HEK293 (cell line): ENCODE measurements around the gene ODAD3.

Experiments
- CTCF ChIA-PET: fragments of 350-600 bp; formaldehyde crosslinking; extraction: SDS; loops from one replicate; lab custom pipeline; 2021; ENCODE audit warnings: antibody characterized with exemption; lab: Yijun Ruan, JAX
- POLR2A ChIA-PET: fragments of 300-600 bp; formaldehyde crosslinking; extraction: SDS; loops from one replicate; lab custom pipeline; 2020; ENCODE audit warnings: antibody characterized with exemption, inconsistent platforms; lab: Yijun Ruan, JAX
- H3K27ac ChIP-seq: fragments of 200-500 bp; sonication (Bioruptor generic); 2 replicates; pipeline ENCODE4 v1.5.1; 2014; ENCODE audit warnings: low read depth, low read length, control low read depth, inconsistent platforms; ENCODE audit errors: extremely low read depth
- H3K36me3 ChIP-seq, 2 experiments: fragments of 200-500 bp in 1 of 2; sonication (Bioruptor generic) in 1 of 2; 1 replicate in 1 of 2; 2 replicates in 1 of 2; pipeline ENCODE4 v1.5.1; 2014 to 2017; ENCODE audit warnings: inconsistent platforms in 2 of 2, low read length in 2 of 2; ENCODE audit not compliant: control insufficient read depth in 2 of 2, insufficient read depth in 1 of 2
- H3K4me1 ChIP-seq: fragments of 200-500 bp; sonication (Bioruptor generic); 2 replicates; pipeline ENCODE4 v1.5.1; 2014; ENCODE audit warnings: mild to moderate bottlenecking, low read length, inconsistent platforms; ENCODE audit not compliant: control insufficient read depth, insufficient read depth
- H3K4me3 ChIP-seq: 2 replicates; pipeline ENCODE4 v1.5.1; 2011; ENCODE audit warnings: low read depth, mild to moderate bottlenecking, control low read depth, low read length, moderate library complexity
- H3K9me3 ChIP-seq: fragments of 200-500 bp; sonication (Bioruptor generic); 2 replicates; pipeline ENCODE4 v1.5.1; 2014; ENCODE audit warnings: low read depth, low read length, inconsistent platforms; ENCODE audit not compliant: control insufficient read depth, insufficient read depth
- BCL11A ChIP-seq: fragments of 450-650 bp; formaldehyde crosslinking; IDR thresholded peaks from 2 replicates; pipeline ENCODE4 v1.5.1; 2016; ENCODE audit warnings: low read depth, missing biosample characterization, missing genetic modification characterization
- BCL11B ChIP-seq: fragments of 450-650 bp; formaldehyde crosslinking; IDR thresholded peaks from 2 replicates; pipeline ENCODE4 v1.5.1; 2016; ENCODE audit warnings: low read depth, missing biosample characterization, missing genetic modification characterization
- GLI2 ChIP-seq: fragments of 450-650 bp; formaldehyde crosslinking; IDR thresholded peaks from 2 replicates; pipeline ENCODE4; 2017; ENCODE audit warnings: missing biosample characterization, missing genetic modification characterization, low read depth, borderline replicate concordance
- GLI4 ChIP-seq: fragments of 450-650 bp; formaldehyde crosslinking; IDR thresholded peaks from 2 replicates; pipeline ENCODE4 v1.5.1; 2016; ENCODE audit warnings: missing biosample characterization, missing genetic modification characterization
- HOXA7 ChIP-seq: sonication (generic); formaldehyde crosslinking; IDR thresholded peaks from 2 replicates; pipeline ENCODE4 v1.8.1; 2022; ENCODE audit warnings: missing genetic modification reagents, borderline replicate concordance
- KLF8 ChIP-seq: fragments of 450-650 bp; formaldehyde crosslinking; IDR thresholded peaks from 2 replicates; pipeline ENCODE4 v1.5.1; 2016; ENCODE audit warnings: missing biosample characterization, missing genetic modification characterization
- MZF1 ChIP-seq: fragments of 450-650 bp; formaldehyde crosslinking; IDR thresholded peaks from 2 replicates; pipeline ENCODE4 v1.5.1; 2017; ENCODE audit warnings: missing biosample characterization, missing genetic modification characterization, borderline replicate concordance
- ZBTB7A ChIP-seq: fragments of 450-650 bp; formaldehyde crosslinking; IDR thresholded peaks from 2 replicates; pipeline ENCODE4 v1.5.1; 2016; ENCODE audit warnings: low read depth, missing biosample characterization, missing genetic modification characterization
- ZNF133 ChIP-seq: fragments of 450-650 bp; formaldehyde crosslinking; IDR thresholded peaks from 2 replicates; pipeline ENCODE4 v1.5.1; 2016; ENCODE audit warnings: missing biosample characterization, missing genetic modification characterization
- ZNF175 ChIP-seq: fragments of 450-650 bp; formaldehyde crosslinking; IDR thresholded peaks from 2 replicates; pipeline ENCODE4 v1.5.1; 2016; ENCODE audit warnings: missing biosample characterization, missing genetic modification characterization
- ZNF2 ChIP-seq: fragments of 450-650 bp; formaldehyde crosslinking; IDR thresholded peaks from 2 replicates; pipeline ENCODE4 v1.5.1; 2016; ENCODE audit warnings: missing biosample characterization, missing genetic modification characterization
- ZNF202 ChIP-seq: fragments of 450-650 bp; formaldehyde crosslinking; IDR thresholded peaks from 2 replicates; pipeline ENCODE4 v1.5.1; 2016; ENCODE audit warnings: missing biosample characterization, missing genetic modification characterization, borderline replicate concordance
- ZNF394 ChIP-seq: fragments of 450-650 bp; formaldehyde crosslinking; IDR thresholded peaks from 2 replicates; pipeline ENCODE4 v1.5.1; 2016; ENCODE audit warnings: missing biosample characterization, missing genetic modification characterization, mild to moderate bottlenecking, moderate library complexity, borderline replicate concordance
- ZNF404 ChIP-seq: fragments of 450-650 bp; formaldehyde crosslinking; IDR thresholded peaks from 2 replicates; pipeline ENCODE4 v1.5.1; 2017; ENCODE audit warnings: missing biosample characterization, missing genetic modification characterization
- ZNF426 ChIP-seq: fragments of 450-650 bp; formaldehyde crosslinking; IDR thresholded peaks from 2 replicates; pipeline ENCODE4 v1.5.1; 2017; ENCODE audit warnings: missing biosample characterization, missing genetic modification characterization, mild to moderate bottlenecking, inconsistent platforms, moderate library complexity
- ZNF626 ChIP-seq: fragments of 450-650 bp; sonication (Bioruptor Pico); formaldehyde crosslinking; IDR thresholded peaks from 2 replicates; pipeline ENCODE4 v1.5.1; 2018; ENCODE audit warnings: missing biosample characterization, missing genetic modification characterization, inconsistent platforms
- ZNF707 ChIP-seq: fragments of 450-650 bp; formaldehyde crosslinking; IDR thresholded peaks from 2 replicates; pipeline ENCODE4 v1.5.1; 2016; ENCODE audit warnings: missing biosample characterization, missing genetic modification characterization
- ZNF785 ChIP-seq: fragments of 450-650 bp; formaldehyde crosslinking; IDR thresholded peaks from 2 replicates; pipeline ENCODE4 v1.5.1; 2016; ENCODE audit warnings: missing biosample characterization, missing genetic modification characterization
- ZNF837 ChIP-seq: fragments of 450-650 bp; formaldehyde crosslinking; IDR thresholded peaks from 2 replicates; pipeline ENCODE4 v1.5.1; 2016; ENCODE audit warnings: missing biosample characterization, missing genetic modification characterization
- ZNF843 ChIP-seq: fragments of 450-650 bp; formaldehyde crosslinking; IDR thresholded peaks from 2 replicates; pipeline ENCODE4 v1.5.1; 2016; ENCODE audit warnings: missing biosample characterization, missing genetic modification characterization
- ZXDB ChIP-seq: fragments of 450-650 bp; formaldehyde crosslinking; IDR thresholded peaks from 2 replicates; pipeline ENCODE4 v1.5.1; 2016; ENCODE audit warnings: missing biosample characterization, missing genetic modification characterization
- TF ChIP-seq, protein P1 (sequence below): fragments of 450-650 bp; formaldehyde crosslinking; IDR thresholded peaks from 2 replicates; pipeline ENCODE4 v1.5.1; 2016; ENCODE audit warnings: missing biosample characterization, missing genetic modification characterization
- TF ChIP-seq, protein P2 (sequence below): fragments of 450-650 bp; formaldehyde crosslinking; IDR thresholded peaks from 2 replicates; pipeline ENCODE4 v1.5.1; 2017; ENCODE audit warnings: missing biosample characterization, missing genetic modification characterization
- TF ChIP-seq, protein P3 (sequence below): fragments of 450-650 bp; formaldehyde crosslinking; IDR thresholded peaks from 2 replicates; pipeline ENCODE4 v1.5.1; 2016; ENCODE audit warnings: missing biosample characterization, missing genetic modification characterization, low read depth

ODAD3 gene

DNA sequence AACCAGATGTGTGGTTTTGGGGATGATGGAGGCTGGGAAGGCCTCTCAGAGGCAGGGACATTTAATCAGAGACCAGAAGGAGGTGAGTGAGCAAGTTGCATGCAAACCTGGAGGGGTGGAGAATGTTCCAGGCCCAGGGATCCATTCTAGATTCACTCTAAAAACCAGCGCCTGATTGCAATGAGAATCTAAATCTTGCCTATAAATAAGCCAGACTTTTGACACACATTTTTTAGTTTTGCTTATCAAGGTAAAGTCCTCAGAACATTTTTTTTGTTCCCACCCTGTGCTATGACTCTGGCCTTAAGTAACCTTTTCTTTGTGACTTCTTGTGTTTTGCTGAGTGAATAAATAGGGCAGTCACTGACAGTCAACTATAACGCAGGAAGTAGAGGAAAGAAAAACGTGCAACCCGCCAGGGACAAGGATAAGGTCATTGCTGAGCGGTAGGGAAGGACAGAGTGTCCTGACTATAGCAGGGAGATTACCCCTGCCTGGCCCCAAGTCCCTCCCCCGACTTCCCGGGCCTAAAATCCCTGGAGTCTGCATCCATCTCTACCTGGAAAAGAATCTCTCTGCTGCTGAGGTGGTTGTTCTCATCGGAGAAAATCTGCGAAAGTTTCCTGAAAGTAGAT is 30.2 kb downstream of the ODAD3 start:
- POLR2A ChIA-PET = no interaction called here
- no peaks in the 10 kb centered on the region for H3K36me3 ChIP-seq
- no peaks in the 10 kb centered on the region for H3K9me3 ChIP-seq
- TF ChIP-seq GLI4 (tag by site-specific recombination) = no peak
- TF ChIP-seq, protein P1, sequence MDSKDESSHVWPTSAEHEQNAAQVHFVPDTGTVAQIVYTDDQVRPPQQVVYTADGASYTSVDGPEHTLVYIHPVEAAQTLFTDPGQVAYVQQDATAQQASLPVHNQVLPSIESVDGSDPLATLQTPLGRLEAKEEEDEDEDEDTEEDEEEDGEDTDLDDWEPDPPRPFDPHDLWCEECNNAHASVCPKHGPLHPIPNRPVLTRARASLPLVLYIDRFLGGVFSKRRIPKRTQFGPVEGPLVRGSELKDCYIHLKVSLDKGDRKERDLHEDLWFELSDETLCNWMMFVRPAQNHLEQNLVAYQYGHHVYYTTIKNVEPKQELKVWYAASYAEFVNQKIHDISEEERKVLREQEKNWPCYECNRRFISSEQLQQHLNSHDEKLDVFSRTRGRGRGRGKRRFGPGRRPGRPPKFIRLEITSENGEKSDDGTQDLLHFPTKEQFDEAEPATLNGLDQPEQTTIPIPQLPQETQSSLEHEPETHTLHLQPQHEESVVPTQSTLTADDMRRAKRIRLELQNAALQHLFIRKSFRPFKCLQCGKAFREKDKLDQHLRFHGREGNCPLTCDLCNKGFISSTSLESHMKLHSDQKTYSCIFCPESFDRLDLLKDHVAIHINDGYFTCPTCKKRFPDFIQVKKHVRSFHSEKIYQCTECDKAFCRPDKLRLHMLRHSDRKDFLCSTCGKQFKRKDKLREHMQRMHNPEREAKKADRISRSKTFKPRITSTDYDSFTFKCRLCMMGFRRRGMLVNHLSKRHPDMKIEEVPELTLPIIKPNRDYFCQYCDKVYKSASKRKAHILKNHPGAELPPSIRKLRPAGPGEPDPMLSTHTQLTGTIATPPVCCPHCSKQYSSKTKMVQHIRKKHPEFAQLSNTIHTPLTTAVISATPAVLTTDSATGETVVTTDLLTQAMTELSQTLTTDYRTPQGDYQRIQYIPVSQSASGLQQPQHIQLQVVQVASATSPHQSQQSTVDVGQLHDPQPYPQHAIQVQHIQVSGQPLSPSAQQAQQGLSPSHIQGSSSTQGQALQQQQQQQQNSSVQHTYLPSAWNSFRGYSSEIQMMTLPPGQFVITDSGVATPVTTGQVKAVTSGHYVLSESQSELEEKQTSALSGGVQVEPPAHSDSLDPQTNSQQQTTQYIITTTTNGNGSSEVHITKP (tag by site-specific recombination) = peak; percentile 94
- TF ChIP-seq, all 188 proteins: peak for 1
- no peak overlapping the region for H3K27ac ChIP-seq
- no peak overlapping the region for H3K4me3 ChIP-seq
- CTCF ChIA-PET = no interaction called here
- H3K4me1 ChIP-seq = no peaks in the 10 kb centered on the region

DNA sequence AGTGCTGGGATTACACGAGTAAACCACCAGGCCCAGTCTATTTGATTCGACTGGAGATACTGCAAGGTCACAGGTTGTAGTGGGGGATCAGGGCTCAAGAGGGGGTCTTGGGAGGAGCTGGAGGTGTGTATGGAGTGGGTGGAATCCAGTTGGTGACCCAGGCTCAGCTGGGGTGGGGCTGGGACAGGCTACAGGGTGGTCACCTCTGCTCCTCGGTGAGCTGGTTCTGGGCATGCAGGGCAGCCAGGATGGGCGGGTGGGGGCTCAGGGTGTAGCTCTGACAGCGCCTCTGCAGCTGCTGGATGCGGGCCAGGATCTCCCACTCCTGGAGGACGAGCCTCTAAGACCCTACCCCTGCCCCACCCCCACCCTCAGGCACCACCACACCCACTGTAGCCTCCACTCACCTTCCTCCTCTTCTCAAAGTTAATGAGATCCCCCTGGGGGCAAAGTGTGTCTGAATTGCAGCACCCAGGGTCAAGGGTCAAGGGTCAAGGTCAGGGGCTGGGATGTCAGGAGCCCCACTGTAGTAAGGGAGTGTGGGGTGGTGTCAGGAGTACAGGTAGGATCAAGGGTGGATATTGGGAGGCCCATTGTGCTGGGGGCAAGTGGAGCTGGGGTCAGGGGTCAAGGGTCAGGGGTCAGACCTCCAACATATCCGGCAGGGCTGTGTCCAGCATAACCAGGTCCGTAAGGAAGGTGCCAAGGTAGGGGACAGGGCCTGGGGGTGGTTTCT is 32.9 kb downstream of the ODAD3 start:
- CTCF ChIA-PET = interaction anchor here (1.2 to 1.3 kb wide), 2 partner anchors 19 to 21 kb away, joined by 3 to 6 read pairs; no protein-coding TSS in a partner anchor
- Histone ChIP-seq H3K4me3 (no peak overlapping the region), H3K36me3 (no peaks in the 10 kb centered on the region), H3K4me1 (no peaks in the 10 kb centered on the region), H3K9me3 (no peaks in the 10 kb centered on the region), H3K27ac (no peak overlapping the region)
- TF ChIP-seq BCL11A (peak; percentile 99), KLF8 (tag by site-specific recombination) (peak; percentile 37; the same call in 1 of the 2 replicates), ZBTB7A (tag by site-specific recombination) (peak; percentile 74; the same call in 1 of the 2 replicates), BCL11B (peak; percentile 99), ZNF133 (tag by site-specific recombination) (no peak), ZNF785 (tag by site-specific recombination) (no peak)
- POLR2A ChIA-PET = no interaction called here

DNA sequence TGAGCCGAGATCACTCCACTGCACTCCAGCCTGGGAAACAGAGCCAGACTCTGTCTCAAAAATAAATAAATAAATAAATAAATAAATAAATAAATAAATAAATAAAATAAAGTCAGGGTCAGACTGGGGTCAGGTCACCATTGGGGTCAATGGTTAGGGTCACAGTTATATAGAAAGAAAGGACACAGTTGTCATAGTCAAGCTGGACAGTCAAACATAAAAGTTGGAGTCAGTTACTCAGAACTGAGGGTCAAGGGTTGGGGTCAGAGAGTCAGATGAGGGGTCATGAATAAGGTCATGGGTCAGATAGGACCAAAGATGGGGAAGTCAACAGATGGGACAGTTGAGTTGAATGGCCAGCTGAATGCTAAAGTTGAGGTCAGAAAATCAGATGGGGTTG is 34.1 kb downstream of the ODAD3 start:
- Histone ChIP-seq H3K9me3 (no peaks in the 10 kb centered on the region), H3K4me1 (no peaks in the 10 kb centered on the region), H3K36me3 (no peaks in the 10 kb centered on the region), H3K27ac (no peak overlapping the region), H3K4me3 (no peak overlapping the region)
- CTCF ChIA-PET = interaction anchor here (0.6 kb wide), 1 partner anchor 54 kb away, joined by 3 read pairs; the partner anchor contains the start of gene CCDC159
- POLR2A ChIA-PET = no interaction called here
- TF ChIP-seq MZF1 (tag by site-specific recombination) (peak; percentile 57; the same call in 1 of the 2 replicates), ZNF394 (peak; percentile 97), ZXDB (peak; percentile 71), ZNF707 (tag by site-specific recombination) (no peak), ZNF175 (tag by site-specific recombination) (no peak), ZNF2 (no peak), ZNF202 (tag by site-specific recombination) (peak; percentile 96), ZNF426 (tag by site-specific recombination) (peak; percentile 92), ZNF404 (peak; percentile 84; the same call in 1 of the 2 replicates), GLI2 (tag by site-specific recombination) (peak; percentile 49; the same call in 1 of the 2 replicates), ZNF626 (tag by site-specific recombination) (no peak), HOXA7 (CRISPR knock-in tag) (no peak), ZNF843 (no peak), ZNF837 (no peak)
- TF ChIP-seq, protein P2, sequence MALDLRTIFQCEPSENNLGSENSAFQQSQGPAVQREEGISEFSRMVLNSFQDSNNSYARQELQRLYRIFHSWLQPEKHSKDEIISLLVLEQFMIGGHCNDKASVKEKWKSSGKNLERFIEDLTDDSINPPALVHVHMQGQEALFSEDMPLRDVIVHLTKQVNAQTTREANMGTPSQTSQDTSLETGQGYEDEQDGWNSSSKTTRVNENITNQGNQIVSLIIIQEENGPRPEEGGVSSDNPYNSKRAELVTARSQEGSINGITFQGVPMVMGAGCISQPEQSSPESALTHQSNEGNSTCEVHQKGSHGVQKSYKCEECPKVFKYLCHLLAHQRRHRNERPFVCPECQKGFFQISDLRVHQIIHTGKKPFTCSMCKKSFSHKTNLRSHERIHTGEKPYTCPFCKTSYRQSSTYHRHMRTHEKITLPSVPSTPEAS = no peak
- TF ChIP-seq, protein P3, sequence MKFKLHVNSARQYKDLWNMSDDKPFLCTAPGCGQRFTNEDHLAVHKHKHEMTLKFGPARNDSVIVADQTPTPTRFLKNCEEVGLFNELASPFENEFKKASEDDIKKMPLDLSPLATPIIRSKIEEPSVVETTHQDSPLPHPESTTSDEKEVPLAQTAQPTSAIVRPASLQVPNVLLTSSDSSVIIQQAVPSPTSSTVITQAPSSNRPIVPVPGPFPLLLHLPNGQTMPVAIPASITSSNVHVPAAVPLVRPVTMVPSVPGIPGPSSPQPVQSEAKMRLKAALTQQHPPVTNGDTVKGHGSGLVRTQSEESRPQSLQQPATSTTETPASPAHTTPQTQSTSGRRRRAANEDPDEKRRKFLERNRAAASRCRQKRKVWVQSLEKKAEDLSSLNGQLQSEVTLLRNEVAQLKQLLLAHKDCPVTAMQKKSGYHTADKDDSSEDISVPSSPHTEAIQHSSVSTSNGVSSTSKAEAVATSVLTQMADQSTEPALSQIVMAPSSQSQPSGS (tag by site-specific recombination) = no peak
